ENCODE measurements around the gene TCERG1L. TPM values are rescaled to one million over a fixed set of nuclear protein-coding genes. Genes with fewer than 3 reads are reported as not detected.

The TCERG1L gene
- total RNA-seq, 1 donor from 2014 or later = 0.46 TPM

DNA sequence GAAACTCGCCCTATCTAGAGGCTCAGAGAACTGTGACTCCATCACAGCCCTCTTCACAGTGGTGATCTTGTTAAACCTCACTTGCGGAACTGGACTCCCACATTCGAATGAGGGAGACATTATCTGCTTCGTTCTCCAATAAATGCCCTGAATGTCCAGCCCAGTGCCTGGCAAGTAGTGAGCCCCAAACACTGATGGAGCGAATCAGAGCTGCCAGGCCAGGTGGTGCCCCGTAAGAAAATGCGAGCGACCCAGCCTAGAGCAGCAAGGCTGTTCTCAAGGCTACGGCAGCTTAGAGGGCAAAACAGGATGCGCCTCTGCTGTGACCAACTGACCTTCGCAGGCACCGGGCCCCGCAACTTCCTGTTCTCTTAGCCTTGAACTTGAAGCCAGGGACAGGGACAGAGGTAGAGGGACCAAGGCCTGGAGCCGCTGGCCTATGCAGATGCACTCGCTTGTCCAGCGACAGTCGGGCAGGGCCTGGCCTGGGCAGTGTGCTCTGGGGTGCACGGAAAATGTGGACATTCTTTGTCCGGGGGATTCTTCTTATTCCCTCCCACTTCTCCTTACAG, 217.6 kb downstream of the TCERG1L start:
- Histone ChIP-seq H3K4me3 (ENCODE audit: low read depth, low read length) (no peak overlapping the region), H3K27me3 (ENCODE audit: control insufficient read depth, insufficient read depth, low read length) (no peaks in the 10 kb centered on the region), H3K36me3 (ENCODE audit: control insufficient read depth, insufficient read depth, low read length) (no peaks in the 10 kb centered on the region)
- DNase-seq (ENCODE audit: low read depth) = no peak
- TF ChIP-seq, protein P1, sequence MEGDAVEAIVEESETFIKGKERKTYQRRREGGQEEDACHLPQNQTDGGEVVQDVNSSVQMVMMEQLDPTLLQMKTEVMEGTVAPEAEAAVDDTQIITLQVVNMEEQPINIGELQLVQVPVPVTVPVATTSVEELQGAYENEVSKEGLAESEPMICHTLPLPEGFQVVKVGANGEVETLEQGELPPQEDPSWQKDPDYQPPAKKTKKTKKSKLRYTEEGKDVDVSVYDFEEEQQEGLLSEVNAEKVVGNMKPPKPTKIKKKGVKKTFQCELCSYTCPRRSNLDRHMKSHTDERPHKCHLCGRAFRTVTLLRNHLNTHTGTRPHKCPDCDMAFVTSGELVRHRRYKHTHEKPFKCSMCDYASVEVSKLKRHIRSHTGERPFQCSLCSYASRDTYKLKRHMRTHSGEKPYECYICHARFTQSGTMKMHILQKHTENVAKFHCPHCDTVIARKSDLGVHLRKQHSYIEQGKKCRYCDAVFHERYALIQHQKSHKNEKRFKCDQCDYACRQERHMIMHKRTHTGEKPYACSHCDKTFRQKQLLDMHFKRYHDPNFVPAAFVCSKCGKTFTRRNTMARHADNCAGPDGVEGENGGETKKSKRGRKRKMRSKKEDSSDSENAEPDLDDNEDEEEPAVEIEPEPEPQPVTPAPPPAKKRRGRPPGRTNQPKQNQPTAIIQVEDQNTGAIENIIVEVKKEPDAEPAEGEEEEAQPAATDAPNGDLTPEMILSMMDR (IDR thresholded peaks at IDR 0.05; ENCODE audit: insufficient read depth, low read length, poor library complexity, severe bottlenecking) = no peak

- DNase-seq (ENCODE audit: low read depth) = no peak
- TF ChIP-seq, protein P1 (IDR thresholded peaks at IDR 0.05; ENCODE audit: insufficient read depth, low read length, poor library complexity, severe bottlenecking) = no peak
- Histone ChIP-seq H3K36me3 (ENCODE audit: control insufficient read depth, insufficient read depth, low read length) (no peaks in the 10 kb centered on the region), H3K27me3 (ENCODE audit: control insufficient read depth, insufficient read depth, low read length) (no peaks in the 10 kb centered on the region), H3K4me3 (ENCODE audit: low read depth, low read length) (no peak overlapping the region)
Observed at GRCh38 chr10:131093346-131093745, 218.2 kb downstream of the TCERG1L start.

DNA sequence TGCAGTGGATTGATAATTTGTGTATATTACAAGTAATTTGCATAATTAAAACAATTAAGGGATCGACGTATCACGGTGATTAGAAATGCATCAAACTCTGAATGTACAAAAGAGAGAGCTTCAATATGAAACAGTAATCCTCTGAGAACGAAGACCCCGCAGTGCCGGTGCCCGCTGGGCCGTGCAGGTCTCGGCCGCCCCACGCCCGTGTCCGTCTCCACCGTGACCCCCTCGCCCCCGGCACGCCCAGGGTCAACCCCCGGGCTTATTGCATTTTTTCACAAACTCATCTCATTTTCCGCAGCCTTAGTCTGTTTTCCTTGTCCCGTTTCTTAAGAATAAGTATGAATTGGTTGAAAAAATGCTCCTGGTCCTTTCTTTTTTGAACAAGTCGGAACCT, 218.6 kb downstream of the TCERG1L start:
- H3K4me3 ChIP-seq (ENCODE audit: low read depth, low read length) = no peak overlapping the region
- no peaks in the 10 kb centered on the region for H3K27me3 ChIP-seq (ENCODE audit: control insufficient read depth, insufficient read depth, low read length)
- TF ChIP-seq, protein P1 (IDR thresholded peaks at IDR 0.05; ENCODE audit: insufficient read depth, low read length, poor library complexity, severe bottlenecking) = no peak
- no peaks in the 10 kb centered on the region for H3K36me3 ChIP-seq (ENCODE audit: control insufficient read depth, insufficient read depth, low read length)
- DNase-seq (ENCODE audit: low read depth) = no peak

GRCh38 chr10:131092386-131092785, 219.1 kb downstream of the TCERG1L start:
- H3K27me3 ChIP-seq (ENCODE audit: control insufficient read depth, insufficient read depth, low read length) = no peaks in the 10 kb centered on the region
- no peak for DNase-seq (ENCODE audit: low read depth)
- H3K4me3 ChIP-seq (ENCODE audit: low read depth, low read length) = no peak overlapping the region
- TF ChIP-seq, protein P1 (IDR thresholded peaks at IDR 0.05; ENCODE audit: insufficient read depth, low read length, poor library complexity, severe bottlenecking) = no peak
- no peaks in the 10 kb centered on the region for H3K36me3 ChIP-seq (ENCODE audit: control insufficient read depth, insufficient read depth, low read length)

DNA sequence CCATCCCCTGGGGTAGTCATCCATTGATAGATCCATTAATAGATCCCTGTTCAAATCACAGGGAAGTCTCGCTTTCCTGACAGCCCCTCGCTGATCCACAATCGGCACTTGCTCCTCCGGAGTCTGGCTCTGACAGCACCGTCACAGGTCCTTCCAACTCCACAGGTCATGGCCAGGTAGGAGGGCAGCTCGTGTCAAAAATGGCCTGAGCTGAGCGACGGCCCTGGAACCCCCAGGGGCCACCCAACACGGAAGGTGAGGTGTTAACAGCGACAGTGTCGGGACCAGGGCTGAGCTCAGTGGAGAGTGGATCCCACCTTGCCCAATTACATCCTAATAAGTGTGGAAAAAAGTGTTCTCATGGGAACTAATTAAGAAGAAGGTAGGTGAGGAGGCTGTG, 219.8 kb downstream of the TCERG1L start:
- no peak for DNase-seq (ENCODE audit: low read depth)
- no peak overlapping the region for H3K4me3 ChIP-seq (ENCODE audit: low read depth, low read length)
- H3K36me3 ChIP-seq (ENCODE audit: control insufficient read depth, insufficient read depth, low read length) = no peaks in the 10 kb centered on the region
- TF ChIP-seq, protein P1 (IDR thresholded peaks at IDR 0.05; ENCODE audit: insufficient read depth, low read length, poor library complexity, severe bottlenecking) = no peak
- H3K27me3 ChIP-seq (ENCODE audit: control insufficient read depth, insufficient read depth, low read length) = no peaks in the 10 kb centered on the region

Data from kidney epithelial cell (primary cell).